ENCODE results near the gene FTO.

DNA sequence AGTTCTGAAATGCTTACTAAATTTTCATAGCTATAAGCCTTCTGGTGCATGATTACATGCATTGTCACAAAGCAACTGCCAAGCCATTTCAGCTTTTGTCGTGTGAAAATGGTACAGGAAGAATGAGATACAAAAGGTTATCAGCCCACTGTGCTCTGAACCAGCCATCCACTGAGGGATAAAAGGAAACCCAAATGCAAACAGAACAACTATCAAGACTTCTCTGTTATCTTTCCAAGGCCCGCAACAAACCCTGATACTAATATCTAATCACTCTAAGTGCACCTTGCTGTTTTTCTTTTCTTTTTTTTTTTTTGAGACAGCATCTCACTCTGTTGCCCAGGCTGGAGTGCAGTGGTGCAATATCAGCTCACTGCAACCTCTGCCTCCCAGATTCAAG is 109.0 kb downstream of the FTO start:
- TF ChIP-seq, protein P1, sequence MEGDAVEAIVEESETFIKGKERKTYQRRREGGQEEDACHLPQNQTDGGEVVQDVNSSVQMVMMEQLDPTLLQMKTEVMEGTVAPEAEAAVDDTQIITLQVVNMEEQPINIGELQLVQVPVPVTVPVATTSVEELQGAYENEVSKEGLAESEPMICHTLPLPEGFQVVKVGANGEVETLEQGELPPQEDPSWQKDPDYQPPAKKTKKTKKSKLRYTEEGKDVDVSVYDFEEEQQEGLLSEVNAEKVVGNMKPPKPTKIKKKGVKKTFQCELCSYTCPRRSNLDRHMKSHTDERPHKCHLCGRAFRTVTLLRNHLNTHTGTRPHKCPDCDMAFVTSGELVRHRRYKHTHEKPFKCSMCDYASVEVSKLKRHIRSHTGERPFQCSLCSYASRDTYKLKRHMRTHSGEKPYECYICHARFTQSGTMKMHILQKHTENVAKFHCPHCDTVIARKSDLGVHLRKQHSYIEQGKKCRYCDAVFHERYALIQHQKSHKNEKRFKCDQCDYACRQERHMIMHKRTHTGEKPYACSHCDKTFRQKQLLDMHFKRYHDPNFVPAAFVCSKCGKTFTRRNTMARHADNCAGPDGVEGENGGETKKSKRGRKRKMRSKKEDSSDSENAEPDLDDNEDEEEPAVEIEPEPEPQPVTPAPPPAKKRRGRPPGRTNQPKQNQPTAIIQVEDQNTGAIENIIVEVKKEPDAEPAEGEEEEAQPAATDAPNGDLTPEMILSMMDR (IDR thresholded peaks at IDR 0.05; ENCODE audit: low read length): no peak
- no peak for TF ChIP-seq EZH2 (optimal IDR thresholded peaks at IDR 0.05; ENCODE audit: low read depth, low read length)
